ENCODE results near the gene MYO18A. TPM values are rescaled to one million over a fixed set of nuclear protein-coding genes. Genes with fewer than 3 reads are reported as not detected.
A peak's percentile ranks its signal among the peaks of the same experiment; 100 is the strongest.

The MYO18A gene
- total RNA-seq, 1 donor from 2014 or later = 11.6 TPM

GRCh38 chr17:29062215-29062614, 118.0 kb downstream of the MYO18A start:
- Histone ChIP-seq H3K27ac (no peak overlapping the region), H3K9ac (no peak overlapping the region), H3K4me2 (no peak overlapping the region), H3K27me3 (no peaks in the 10 kb centered on the region), H3K4me1 (peaks cover 28% of the 10 kb centered on the region), H4K20me1 (ENCODE audit: low read depth) (no peaks in the 10 kb centered on the region), H3K9me3 (ENCODE audit: low read depth) (no peaks in the 10 kb centered on the region), H2AFZ (replicated peaks) (no peak overlapping the region), H3K36me3 (no peaks in the 10 kb centered on the region), H3K4me3 (no peak overlapping the region), H3K79me2 (ENCODE audit: low read depth) (no peaks in the 10 kb centered on the region), H3F3A (ENCODE audit: low read depth) (peaks cover 16% of the 10 kb centered on the region)
- no peak overlapping the region for H3K27ac Mint-ChIP-seq
- no peaks in the 10 kb centered on the region for H3K36me3 Mint-ChIP-seq
- DNase-seq (ENCODE audit: low spot score) = no peak
- no peak for TF ChIP-seq CTCF (IDR thresholded peaks at IDR 0.05)
- no peak for TF ChIP-seq EZH2 (IDR thresholded peaks at IDR 0.05)
- H3K4me3 Mint-ChIP-seq = no peak overlapping the region
- peaks cover 45% of the 10 kb centered on the region for H3K4me1 Mint-ChIP-seq
- H3K9me3 Mint-ChIP-seq = no peaks in the 10 kb centered on the region
- H3K27me3 Mint-ChIP-seq (ENCODE audit: insufficient read depth, low read depth) = peaks cover 28% of the 10 kb centered on the region

GRCh38 chr17:29061036-29061435, 119.2 kb downstream of the MYO18A start:
- Histone ChIP-seq H3K79me2 (ENCODE audit: low read depth) (no peaks in the 10 kb centered on the region), H4K20me1 (ENCODE audit: low read depth) (no peaks in the 10 kb centered on the region), H3K27ac (no peak overlapping the region), H3K4me1 (peaks cover 28% of the 10 kb centered on the region), H3K4me2 (peak overlapping the region; percentile 0), H3K9me3 (ENCODE audit: low read depth) (no peaks in the 10 kb centered on the region), H2AFZ (replicated peaks) (peak overlapping the region; percentile 32), H3F3A (ENCODE audit: low read depth) (peaks cover 16% of the 10 kb centered on the region), H3K4me3 (no peak overlapping the region), H3K36me3 (no peaks in the 10 kb centered on the region), H3K9ac (no peak overlapping the region), H3K27me3 (no peaks in the 10 kb centered on the region)
- no peak for TF ChIP-seq EZH2phosphoT487 (IDR thresholded peaks at IDR 0.05)
- no peak for TF ChIP-seq EZH2 (IDR thresholded peaks at IDR 0.05)
- no peak for TF ChIP-seq CTCF (IDR thresholded peaks at IDR 0.05)
- Mint-ChIP-seq H3K27me3 (ENCODE audit: insufficient read depth, low read depth) (peaks cover 27% of the 10 kb centered on the region), H3K27ac (no peak overlapping the region), H3K4me3 (no peak overlapping the region), H3K9me3 (no peaks in the 10 kb centered on the region), H3K4me1 (peaks cover 36% of the 10 kb centered on the region), H3K36me3 (no peaks in the 10 kb centered on the region)
- DNase-seq (ENCODE audit: low spot score) = no peak

GRCh38 chr17:29060475-29060874, 119.7 kb downstream of the MYO18A start:
- Histone ChIP-seq H3F3A (ENCODE audit: low read depth) (peaks cover 16% of the 10 kb centered on the region), H3K4me2 (peak overlapping the region; percentile 12), H3K9me3 (ENCODE audit: low read depth) (no peaks in the 10 kb centered on the region), H3K27me3 (no peaks in the 10 kb centered on the region), H4K20me1 (ENCODE audit: low read depth) (no peaks in the 10 kb centered on the region), H3K9ac (no peak overlapping the region), H3K4me3 (no peak overlapping the region), H3K27ac (no peak overlapping the region), H3K79me2 (ENCODE audit: low read depth) (no peaks in the 10 kb centered on the region), H2AFZ (replicated peaks) (peak overlapping the region; percentile 38), H3K36me3 (no peaks in the 10 kb centered on the region), H3K4me1 (peaks cover 32% of the 10 kb centered on the region)
- Mint-ChIP-seq H3K9me3 (no peaks in the 10 kb centered on the region), H3K4me1 (peaks cover 41% of the 10 kb centered on the region), H3K36me3 (no peaks in the 10 kb centered on the region), H3K4me3 (no peak overlapping the region), H3K27ac (no peak overlapping the region), H3K27me3 (ENCODE audit: insufficient read depth, low read depth) (peaks cover 27% of the 10 kb centered on the region)
- TF ChIP-seq EZH2phosphoT487 (IDR thresholded peaks at IDR 0.05) (no peak), EZH2 (IDR thresholded peaks at IDR 0.05) (no peak)
- peak; percentile 36 for DNase-seq (ENCODE audit: low spot score)

GRCh38 chr17:29059281-29059680, 120.9 kb downstream of the MYO18A start:
- H3K27ac Mint-ChIP-seq = no peak overlapping the region
- peaks cover 53% of the 10 kb centered on the region for H3K4me1 Mint-ChIP-seq
- no peaks in the 10 kb centered on the region for H3K36me3 Mint-ChIP-seq
- H3K9ac ChIP-seq = no peak overlapping the region
- no peak for DNase-seq (ENCODE audit: low spot score)
- H3K9me3 Mint-ChIP-seq = no peaks in the 10 kb centered on the region
- no peak overlapping the region for H3K4me3 Mint-ChIP-seq
- TF ChIP-seq CTCF (IDR thresholded peaks at IDR 0.05) = no peak
- TF ChIP-seq EZH2phosphoT487 (IDR thresholded peaks at IDR 0.05) = no peak
- no peak for TF ChIP-seq EZH2 (IDR thresholded peaks at IDR 0.05)
- no peaks in the 10 kb centered on the region for H3K27me3 ChIP-seq
- H3F3A ChIP-seq (ENCODE audit: low read depth) = peaks cover 16% of the 10 kb centered on the region
- no peak overlapping the region for H2AFZ ChIP-seq (replicated peaks)
- H3K4me3 ChIP-seq = no peak overlapping the region
- H3K27ac ChIP-seq = no peak overlapping the region
- H3K36me3 ChIP-seq = no peaks in the 10 kb centered on the region
- H3K4me1 ChIP-seq = peaks cover 41% of the 10 kb centered on the region
- H4K20me1 ChIP-seq (ENCODE audit: low read depth) = no peaks in the 10 kb centered on the region
- no peaks in the 10 kb centered on the region for H3K9me3 ChIP-seq (ENCODE audit: low read depth)
- H3K27me3 Mint-ChIP-seq (ENCODE audit: insufficient read depth, low read depth) = peaks cover 33% of the 10 kb centered on the region
- H3K79me2 ChIP-seq (ENCODE audit: low read depth) = no peaks in the 10 kb centered on the region
- no peak overlapping the region for H3K4me2 ChIP-seq
